ENCODE measurements around the gene ACVRL1. TPM values are rescaled to one million over a fixed set of nuclear protein-coding genes. Genes with fewer than 3 reads are reported as not detected.

Gene ACVRL1
- total and polyA plus RNA-seq, 9 of the 15 experiments (the other 6 are each of a cell fraction or from before 2014, with no cell fraction given): 0.07 to 1.4 (median 0.30) TPM

GRCh38 chr12:51895378-51896135, 11.7 kb upstream of the ACVRL1 start:
- H3K4me2 ChIP-seq (ENCODE audit: insufficient read depth, low read length): no peak overlapping the region
- ATAC-seq: no peak
- in situ Hi-C loops (cut with MboI): no loop called here
- H3K4me1 ChIP-seq (replicated peaks in 1 of 2; ENCODE audit: control insufficient read depth in 2 of 2, insufficient read depth in 2 of 2, low read length in 2 of 2): peaks cover 2 to 16% of the 10 kb centered on the region in 2 experiments; a peak in 3 of 5 replicates
- no peak overlapping the region for H3K27ac ChIP-seq (ENCODE audit: extremely low read depth, low read depth, low read length)
- no TSS peak for BruUV-seq (replicated peaks)
- H2AFZ ChIP-seq (ENCODE audit: low read depth, low read length): no peak overlapping the region; the same call in 1 of the 2 replicates
- TF ChIP-seq, protein P1, sequence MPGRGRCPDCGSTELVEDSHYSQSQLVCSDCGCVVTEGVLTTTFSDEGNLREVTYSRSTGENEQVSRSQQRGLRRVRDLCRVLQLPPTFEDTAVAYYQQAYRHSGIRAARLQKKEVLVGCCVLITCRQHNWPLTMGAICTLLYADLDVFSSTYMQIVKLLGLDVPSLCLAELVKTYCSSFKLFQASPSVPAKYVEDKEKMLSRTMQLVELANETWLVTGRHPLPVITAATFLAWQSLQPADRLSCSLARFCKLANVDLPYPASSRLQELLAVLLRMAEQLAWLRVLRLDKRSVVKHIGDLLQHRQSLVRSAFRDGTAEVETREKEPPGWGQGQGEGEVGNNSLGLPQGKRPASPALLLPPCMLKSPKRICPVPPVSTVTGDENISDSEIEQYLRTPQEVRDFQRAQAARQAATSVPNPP (IDR thresholded peaks at IDR 0.05; ENCODE audit: borderline replicate concordance, insufficient read depth, insufficient read length): no peak
- TF ChIP-seq PTTG1 (tag; IDR thresholded peaks at IDR 0.05; ENCODE audit: low read depth) (no peak), HCFC1 (IDR thresholded peaks at IDR 0.05; ENCODE audit: low read depth, low read length) (no peak), TAF15 (IDR thresholded peaks at IDR 0.05; ENCODE audit: low read depth, low read length) (no peak), MYC (IDR thresholded peaks at IDR 0.05; ENCODE audit: low read depth, low read length) (no peak), MYC (CRISPR knock-in tag; IDR thresholded peaks at IDR 0.05; ENCODE audit: borderline replicate concordance, low read depth) (no peak), ASH1L (IDR thresholded peaks at IDR 0.05; ENCODE audit: borderline replicate concordance, low read depth, partially characterized antibody) (no peak), MYBL2 (IDR thresholded peaks at IDR 0.05; ENCODE audit: low read depth) (no peak), MYBL2 (CRISPR knock-in tag; IDR thresholded peaks at IDR 0.05; ENCODE audit: borderline replicate concordance) (no peak), SMARCC2 (IDR thresholded peaks at IDR 0.05; ENCODE audit: low read depth) (no peak), TFAM (CRISPR knock-in tag; conservative IDR thresholded peaks at IDR 0.05) (no peak), ZNF586 (CRISPR knock-in tag; conservative IDR thresholded peaks at IDR 0.05) (no peak), KLF13 (tag; IDR thresholded peaks at IDR 0.05; ENCODE audit: borderline replicate concordance, low read depth) (no peak), THRB (CRISPR knock-in tag; conservative IDR thresholded peaks at IDR 0.05) (no peak)
- no peak for DNase-seq (ENCODE audit: extremely low read depth in 1 of 4, low spot score in 3 of 4)
- ChIA-PET POLR2A (interaction anchor here (0.6 to 1.6 kb wide), 2 partner anchors 27 to 109 kb away, joined by 3 to 4 read pairs; no protein-coding TSS in a partner anchor), CTCF (ENCODE audit: low intra/inter-chr PET ratio) (interaction anchor here (0.5 to 2.0 kb wide), 5 partner anchors 28 to 128 kb away, joined by 4 to 25 read pairs (median 7); no protein-coding TSS in a partner anchor)
- no peak overlapping the region for H3K4me3 ChIP-seq
- no peaks in the 10 kb centered on the region for H3K9me3 ChIP-seq (replicated peaks; ENCODE audit: control insufficient read depth, insufficient read depth, low read depth, low read length)
- no peaks in the 10 kb centered on the region for H3K9me1 ChIP-seq (ENCODE audit: control insufficient read depth, insufficient read depth, low read length)
- peak overlapping the region in 1 of 2 experiments; percentile 14; a peak in 2 of 4 replicates for H3K9ac ChIP-seq (ENCODE audit: insufficient read depth in 1 of 2, low read depth in 2 of 2, low read length in 2 of 2)
- FAIRE-seq: no peak
- H4K20me1 ChIP-seq (replicated peaks; ENCODE audit: control insufficient read depth, insufficient read depth, low read length): no peaks in the 10 kb centered on the region
- intact Hi-C loops (cut with micrococcal nuclease): loop anchor here (1.0 kb wide), 2 partner anchors 28 to 85 kb away; no protein-coding TSS in a partner anchor
- WGBS (ENCODE audit: insufficient coverage, low coverage, missing lambda C conversion rate): 54% methylated on average over 8 of the region's 8 CpGs
- no peaks in the 10 kb centered on the region for H3K36me3 ChIP-seq (ENCODE audit: control insufficient read depth, insufficient read depth, low read length)
- no peaks in the 10 kb centered on the region for H3K79me2 ChIP-seq (ENCODE audit: control insufficient read depth, insufficient read depth, low read length)
- no peaks in the 10 kb centered on the region for H3K27me3 ChIP-seq (ENCODE audit: control insufficient read depth in 2 of 2, insufficient read depth in 2 of 2, low read length in 2 of 2)
